ENCODE measurements around the gene CDC42EP5.

DNA sequence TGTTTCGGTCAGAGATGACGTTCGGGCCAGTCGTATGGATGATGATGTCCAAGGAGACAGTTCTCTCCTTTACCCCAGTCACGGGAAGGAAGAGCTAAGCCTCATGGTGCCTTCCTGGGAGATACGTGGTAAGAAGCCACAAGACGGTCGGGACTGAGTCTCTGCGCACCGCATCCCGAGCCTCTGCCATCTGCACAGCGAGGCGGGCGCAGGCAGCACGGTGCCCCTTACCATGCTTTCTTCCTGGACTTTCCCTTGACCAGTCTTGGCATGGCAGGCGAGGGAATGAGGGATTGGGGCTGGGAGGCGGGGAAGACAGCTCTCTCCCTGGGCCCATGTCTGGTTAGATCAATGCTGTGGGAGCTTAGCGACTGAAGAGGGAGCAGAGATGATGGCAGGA, 19.5 kb upstream of the CDC42EP5 start:
- TF ChIP-seq, protein P1, sequence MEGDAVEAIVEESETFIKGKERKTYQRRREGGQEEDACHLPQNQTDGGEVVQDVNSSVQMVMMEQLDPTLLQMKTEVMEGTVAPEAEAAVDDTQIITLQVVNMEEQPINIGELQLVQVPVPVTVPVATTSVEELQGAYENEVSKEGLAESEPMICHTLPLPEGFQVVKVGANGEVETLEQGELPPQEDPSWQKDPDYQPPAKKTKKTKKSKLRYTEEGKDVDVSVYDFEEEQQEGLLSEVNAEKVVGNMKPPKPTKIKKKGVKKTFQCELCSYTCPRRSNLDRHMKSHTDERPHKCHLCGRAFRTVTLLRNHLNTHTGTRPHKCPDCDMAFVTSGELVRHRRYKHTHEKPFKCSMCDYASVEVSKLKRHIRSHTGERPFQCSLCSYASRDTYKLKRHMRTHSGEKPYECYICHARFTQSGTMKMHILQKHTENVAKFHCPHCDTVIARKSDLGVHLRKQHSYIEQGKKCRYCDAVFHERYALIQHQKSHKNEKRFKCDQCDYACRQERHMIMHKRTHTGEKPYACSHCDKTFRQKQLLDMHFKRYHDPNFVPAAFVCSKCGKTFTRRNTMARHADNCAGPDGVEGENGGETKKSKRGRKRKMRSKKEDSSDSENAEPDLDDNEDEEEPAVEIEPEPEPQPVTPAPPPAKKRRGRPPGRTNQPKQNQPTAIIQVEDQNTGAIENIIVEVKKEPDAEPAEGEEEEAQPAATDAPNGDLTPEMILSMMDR (IDR thresholded peaks at IDR 0.05), result no peak
- no peak for TF ChIP-seq POLR2A (IDR thresholded peaks at IDR 0.05)

Measured in esophagus squamous epithelium (tissue), 4 donors.